ENCODE measurements around the gene SLC35F3. TPM values are rescaled to one million over a fixed set of nuclear protein-coding genes. Genes with fewer than 3 reads are reported as not detected.

SLC35F3 gene
- total RNA-seq, 1 experiment from 2014 or later = 0.94 TPM

GRCh38 chr1:233869680-233870079 lies 34.8 kb upstream of the SLC35F3 start (continued):
- TF ChIP-seq ZNF317 (CRISPR knock-in tag; IDR thresholded peaks at IDR 0.05; ENCODE audit: borderline replicate concordance, low read depth) (no peak), AR (CRISPR knock-in tag; IDR thresholded peaks at IDR 0.05) (no peak), PRRX2 (CRISPR knock-in tag; IDR thresholded peaks at IDR 0.05) (no peak), GRHL2 (CRISPR knock-in tag; IDR thresholded peaks at IDR 0.05; ENCODE audit: insufficient replicate concordance, severe bottlenecking) (no peak), MAX (CRISPR knock-in tag; IDR thresholded peaks at IDR 0.05) (no peak)

- ATAC-seq (no peak), DNase-seq (ENCODE audit: low spot score) (no peak)
- Mint-ChIP-seq H3K4me1 (no peaks in the 10 kb centered on the region), H3K36me3 (no peaks in the 10 kb centered on the region), H3K27ac (no peak overlapping the region), H3K4me3 (no peak overlapping the region), H3K9me3 (peaks cover 15% of the 10 kb centered on the region), H3K27me3 (ENCODE audit: low read depth) (no peaks in the 10 kb centered on the region)
- CTCF ChIA-PET = interaction anchor here (1.0 kb wide), 1 partner anchor 8 kb away, joined by 4 read pairs; no protein-coding TSS in a partner anchor
- TF ChIP-seq ZNF671 (CRISPR knock-in tag; IDR thresholded peaks at IDR 0.05) (no peak), ZBTB21 (CRISPR knock-in tag; IDR thresholded peaks at IDR 0.05; ENCODE audit: borderline replicate concordance) (no peak), FOXJ3 (CRISPR knock-in tag; IDR thresholded peaks at IDR 0.05; ENCODE audit: borderline replicate concordance) (no peak), NFE2L1 (CRISPR knock-in tag; IDR thresholded peaks at IDR 0.05) (no peak), JAZF1 (CRISPR knock-in tag; IDR thresholded peaks at IDR 0.05) (no peak), ZNF532 (CRISPR knock-in tag; IDR thresholded peaks at IDR 0.05; ENCODE audit: borderline replicate concordance) (no peak), HMGXB4 (CRISPR knock-in tag; IDR thresholded peaks at IDR 0.05) (no peak), ZNF138 (CRISPR knock-in tag; conservative IDR thresholded peaks at IDR 0.05) (no peak), EMX1 (CRISPR knock-in tag; IDR thresholded peaks at IDR 0.05) (no peak), ELF4 (CRISPR knock-in tag; IDR thresholded peaks at IDR 0.05; ENCODE audit: low read depth) (no peak), RORB (CRISPR knock-in tag; IDR thresholded peaks at IDR 0.05) (no peak), JUN (CRISPR knock-in tag; IDR thresholded peaks at IDR 0.05) (no peak), ATF1 (CRISPR knock-in tag; IDR thresholded peaks at IDR 0.05) (no peak), NFYB (CRISPR knock-in tag; conservative IDR thresholded peaks at IDR 0.05; ENCODE audit: low read depth) (no peak), MAX (CRISPR knock-in tag; IDR thresholded peaks at IDR 0.05) (no peak)
- TF ChIP-seq, protein P1, sequence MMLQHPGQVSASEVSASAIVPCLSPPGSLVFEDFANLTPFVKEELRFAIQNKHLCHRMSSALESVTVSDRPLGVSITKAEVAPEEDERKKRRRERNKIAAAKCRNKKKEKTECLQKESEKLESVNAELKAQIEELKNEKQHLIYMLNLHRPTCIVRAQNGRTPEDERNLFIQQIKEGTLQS (CRISPR knock-in tag; conservative IDR thresholded peaks at IDR 0.05) = no peak
- TF ChIP-seq, protein P2, sequence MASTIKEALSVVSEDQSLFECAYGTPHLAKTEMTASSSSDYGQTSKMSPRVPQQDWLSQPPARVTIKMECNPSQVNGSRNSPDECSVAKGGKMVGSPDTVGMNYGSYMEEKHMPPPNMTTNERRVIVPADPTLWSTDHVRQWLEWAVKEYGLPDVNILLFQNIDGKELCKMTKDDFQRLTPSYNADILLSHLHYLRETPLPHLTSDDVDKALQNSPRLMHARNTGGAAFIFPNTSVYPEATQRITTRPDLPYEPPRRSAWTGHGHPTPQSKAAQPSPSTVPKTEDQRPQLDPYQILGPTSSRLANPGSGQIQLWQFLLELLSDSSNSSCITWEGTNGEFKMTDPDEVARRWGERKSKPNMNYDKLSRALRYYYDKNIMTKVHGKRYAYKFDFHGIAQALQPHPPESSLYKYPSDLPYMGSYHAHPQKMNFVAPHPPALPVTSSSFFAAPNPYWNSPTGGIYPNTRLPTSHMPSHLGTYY (CRISPR knock-in tag; IDR thresholded peaks at IDR 0.05) = no peak
- TF ChIP-seq, protein P3, sequence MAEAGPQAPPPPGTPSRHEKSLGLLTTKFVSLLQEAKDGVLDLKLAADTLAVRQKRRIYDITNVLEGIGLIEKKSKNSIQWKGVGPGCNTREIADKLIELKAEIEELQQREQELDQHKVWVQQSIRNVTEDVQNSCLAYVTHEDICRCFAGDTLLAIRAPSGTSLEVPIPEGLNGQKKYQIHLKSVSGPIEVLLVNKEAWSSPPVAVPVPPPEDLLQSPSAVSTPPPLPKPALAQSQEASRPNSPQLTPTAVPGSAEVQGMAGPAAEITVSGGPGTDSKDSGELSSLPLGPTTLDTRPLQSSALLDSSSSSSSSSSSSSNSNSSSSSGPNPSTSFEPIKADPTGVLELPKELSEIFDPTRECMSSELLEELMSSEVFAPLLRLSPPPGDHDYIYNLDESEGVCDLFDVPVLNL (CRISPR knock-in tag; IDR thresholded peaks at IDR 0.05; ENCODE audit: borderline replicate concordance, low read depth) = no peak
- POLR2A ChIA-PET = no interaction called here
Measured at GRCh38 chr1:233873666-233874065, 30.8 kb upstream of the SLC35F3 start.
